Liver (tissue), 9 donors: ENCODE measurements around the gene TRMT44. TPM values are rescaled to one million over a fixed set of nuclear protein-coding genes. Genes with fewer than 3 reads are reported as not detected.

Source experiments
- DNase-seq: peaks from one replicate; pipeline ENCODE4 v3.0.0-alpha.2; 2017; ENCODE audit warnings: low spot score
- H3K27ac ChIP-seq, 2 donors: one replicate each; pipeline ENCODE4 v1.7.0; 2013; ENCODE audit warnings: inconsistent platforms in 2 of 2, low read length in 2 of 2, control low read depth in 1 of 2, low read depth in 1 of 2, mild to moderate bottlenecking in 1 of 2
- H3K27me3 ChIP-seq, 4 donors: one replicate each; pipeline versions ENCODE4 v1.6.1 to v1.7.0; 2013; ENCODE audit warnings: low read length in 3 of 4, inconsistent platforms in 1 of 4, mild to moderate bottlenecking in 1 of 4, moderate library complexity in 1 of 4; ENCODE audit not compliant: control insufficient read depth in 4 of 4, insufficient read depth in 4 of 4
- H3K36me3 ChIP-seq, 4 donors: one replicate each; pipeline versions ENCODE4 v1.6.1 to v1.7.0; 2013; ENCODE audit warnings: low read length in 3 of 4, mild to moderate bottlenecking in 3 of 4, low read depth in 1 of 4, moderate library complexity in 1 of 4; ENCODE audit not compliant: control insufficient read depth in 4 of 4, insufficient read depth in 3 of 4
- H3K4me1 ChIP-seq, 4 donors: one replicate each; pipeline versions ENCODE4 v1.6.1 to v1.7.0; 2013; ENCODE audit warnings: low read length in 3 of 4, mild to moderate bottlenecking in 3 of 4, moderate library complexity in 1 of 4; ENCODE audit not compliant: control insufficient read depth in 4 of 4, insufficient read depth in 4 of 4
- H3K4me3 ChIP-seq, 3 donors: one replicate each; pipeline versions ENCODE4 v1.6.1 to v1.7.0; 2013; ENCODE audit warnings: low read length in 3 of 3, control low read depth in 1 of 3, low read depth in 1 of 3, mild to moderate bottlenecking in 1 of 3
- H3K9ac ChIP-seq, 2 donors: one replicate each; pipeline ENCODE4 v1.7.0; 2013; ENCODE audit warnings: low read length in 2 of 2, mild to moderate bottlenecking in 2 of 2, moderate library complexity in 2 of 2, control low read depth in 1 of 2, low read depth in 1 of 2
- H3K9me3 ChIP-seq, 4 donors: one replicate each; pipeline versions ENCODE4 v1.6.1 to v1.7.0; 2013; ENCODE audit warnings: low read length in 3 of 4; ENCODE audit not compliant: control insufficient read depth in 4 of 4
- ATF3 ChIP-seq: IDR thresholded peaks from 2 replicates; pipeline ENCODE4 v1.6.1; 2016; ENCODE audit warnings: antibody characterized with exemption
- EGR1 ChIP-seq, 2 donors: IDR thresholded peaks; 2 replicates each; pipeline ENCODE4 v1.6.1; 2016 to 2018; ENCODE audit warnings: antibody characterized with exemption in 2 of 2, low read depth in 2 of 2
- FOXA1 ChIP-seq: IDR thresholded peaks from 2 replicates; pipeline ENCODE4 v1.6.1; 2016; ENCODE audit warnings: antibody characterized with exemption
- FOXA2 ChIP-seq: IDR thresholded peaks from 2 replicates; pipeline ENCODE4 v1.6.1; 2016; ENCODE audit warnings: antibody characterized with exemption
- GABPA ChIP-seq, 2 donors: IDR thresholded peaks in 1 of 2; conservative IDR thresholded peaks in 1 of 2; 2 replicates each; pipeline ENCODE4 v1.6.1; 2016; ENCODE audit warnings: antibody characterized with exemption in 2 of 2, mild to moderate bottlenecking in 1 of 2, moderate library complexity in 1 of 2
- HNF4A ChIP-seq, 2 donors: conservative IDR thresholded peaks; 2 replicates each; pipeline ENCODE4 v1.6.1; 2016; ENCODE audit warnings: antibody characterized with exemption in 2 of 2, mild to moderate bottlenecking in 2 of 2
- HNF4G ChIP-seq: IDR thresholded peaks from 2 replicates; pipeline ENCODE4 v1.6.1; 2016; ENCODE audit warnings: antibody characterized with exemption
- JUND ChIP-seq, 2 donors: IDR thresholded peaks; 2 replicates each; pipeline ENCODE4 v1.6.1; 2016; ENCODE audit warnings: antibody characterized with exemption in 2 of 2
- MAX ChIP-seq: IDR thresholded peaks from 2 replicates; pipeline ENCODE4 v1.6.1; 2016; ENCODE audit warnings: antibody characterized with exemption
- NR2F2 ChIP-seq: IDR thresholded peaks from 2 replicates; pipeline ENCODE4 v1.6.1; 2016; ENCODE audit warnings: antibody characterized with exemption
- RAD21 ChIP-seq, 2 donors: IDR thresholded peaks; 2 replicates each; pipeline ENCODE4 v1.6.1; 2016; ENCODE audit warnings: antibody characterized with exemption in 2 of 2, mild to moderate bottlenecking in 2 of 2
- RXRA ChIP-seq, 2 donors: IDR thresholded peaks; 2 replicates each; pipeline ENCODE4 v1.6.1; 2017 to 2018; ENCODE audit warnings: antibody characterized with exemption in 2 of 2, mild to moderate bottlenecking in 1 of 2
- SP1 ChIP-seq: IDR thresholded peaks from 2 replicates; pipeline ENCODE4 v1.6.1; 2018; ENCODE audit warnings: antibody characterized with exemption, mild to moderate bottlenecking
- TAF1 ChIP-seq: conservative IDR thresholded peaks from 2 replicates; pipeline ENCODE4 v1.6.1; 2016; ENCODE audit warnings: antibody characterized with exemption, mild to moderate bottlenecking
- YY1 ChIP-seq: IDR thresholded peaks from 2 replicates; pipeline ENCODE4 v1.6.1; 2016; ENCODE audit warnings: antibody characterized with exemption, mild to moderate bottlenecking
- WGBS: extraction: QIAGEN DNeasy Blood & Tissue Kit; methylation state at CpG from one replicate; pipeline ENCODE4 v1.1.7; 2013; 5-methylcytosine and 5-hydroxymethylcytosine counted together
- polyA plus RNA-seq, 2 donors: library from polyadenylated mRNA; stranded (reverse) in 1 of 2; unstranded in 1 of 2; fragments of 200-250 nt in 1 of 2; fragments of >200 nt in 1 of 2; fragmentation: Nextera tagmentation in 1 of 2; extraction: Ambion mirVana in 1 of 2; gene quantifications; one replicate each; pipeline versions ENCODE4 v1.2.1 to v1.2.3, GENCODE V29; 2013 to 2015
- total RNA-seq, 2 donors: library from RNA; depleted of rRNA; stranded (reverse); fragments of >200 nt; gene quantifications; one replicate each; pipeline ENCODE4 v1.2.3, GENCODE V29; 2014
- TF ChIP-seq, protein P1 (sequence below): IDR thresholded peaks from 2 replicates; pipeline ENCODE4 v1.6.1; 2016; ENCODE audit warnings: antibody characterized with exemption, mild to moderate bottlenecking
- TF ChIP-seq, protein P2 (sequence below): fragments of 150-350 bp; IDR thresholded peaks from 2 replicates; pipeline ENCODE4 v1.5.1; 2017; ENCODE audit warnings: improper control_type of control experiment, low read depth, low read length; ENCODE audit not compliant: missing input control
- TF ChIP-seq, protein P3 (sequence below): IDR thresholded peaks from 2 replicates; pipeline ENCODE4 v1.6.1; 2016; ENCODE audit warnings: antibody characterized with exemption
- donor health status: healthy.
- donor health status: healthy.
- donor health status: healthy.
- donor health status: healthy.
- donor health status: healthy.

TRMT44 gene
- total and polyA plus RNA-seq, 4 donors = 3.0 to 16.0 (median 5.7) TPM

DNA sequence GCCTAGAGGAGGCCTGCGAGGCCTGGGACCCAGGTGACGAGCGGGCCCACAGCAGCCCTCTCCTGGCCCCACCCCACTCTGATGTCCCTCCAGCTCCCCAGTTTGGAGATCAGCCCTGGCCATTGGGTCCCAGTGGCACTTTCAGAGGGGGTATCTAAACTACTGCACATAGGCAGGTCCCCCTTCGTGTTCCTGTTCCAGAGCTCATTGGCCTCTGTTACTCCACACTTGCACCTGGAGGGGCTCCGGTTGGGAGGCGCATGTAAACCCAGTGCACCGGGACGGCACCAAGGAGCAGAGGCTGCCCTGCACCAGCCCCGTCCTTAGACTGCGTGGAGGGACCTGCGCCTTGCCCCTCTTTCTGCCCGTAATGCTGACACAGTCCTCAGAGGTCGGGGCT, 34.3 kb downstream of the TRMT44 start:
- DNase-seq = no peak
- TF ChIP-seq JUND (IDR thresholded peaks at IDR 0.05) = no peak
- TF ChIP-seq EGR1 (IDR thresholded peaks at IDR 0.05; ENCODE audit: low read depth in 2 of 2) = no peak
- TF ChIP-seq, protein P1, sequence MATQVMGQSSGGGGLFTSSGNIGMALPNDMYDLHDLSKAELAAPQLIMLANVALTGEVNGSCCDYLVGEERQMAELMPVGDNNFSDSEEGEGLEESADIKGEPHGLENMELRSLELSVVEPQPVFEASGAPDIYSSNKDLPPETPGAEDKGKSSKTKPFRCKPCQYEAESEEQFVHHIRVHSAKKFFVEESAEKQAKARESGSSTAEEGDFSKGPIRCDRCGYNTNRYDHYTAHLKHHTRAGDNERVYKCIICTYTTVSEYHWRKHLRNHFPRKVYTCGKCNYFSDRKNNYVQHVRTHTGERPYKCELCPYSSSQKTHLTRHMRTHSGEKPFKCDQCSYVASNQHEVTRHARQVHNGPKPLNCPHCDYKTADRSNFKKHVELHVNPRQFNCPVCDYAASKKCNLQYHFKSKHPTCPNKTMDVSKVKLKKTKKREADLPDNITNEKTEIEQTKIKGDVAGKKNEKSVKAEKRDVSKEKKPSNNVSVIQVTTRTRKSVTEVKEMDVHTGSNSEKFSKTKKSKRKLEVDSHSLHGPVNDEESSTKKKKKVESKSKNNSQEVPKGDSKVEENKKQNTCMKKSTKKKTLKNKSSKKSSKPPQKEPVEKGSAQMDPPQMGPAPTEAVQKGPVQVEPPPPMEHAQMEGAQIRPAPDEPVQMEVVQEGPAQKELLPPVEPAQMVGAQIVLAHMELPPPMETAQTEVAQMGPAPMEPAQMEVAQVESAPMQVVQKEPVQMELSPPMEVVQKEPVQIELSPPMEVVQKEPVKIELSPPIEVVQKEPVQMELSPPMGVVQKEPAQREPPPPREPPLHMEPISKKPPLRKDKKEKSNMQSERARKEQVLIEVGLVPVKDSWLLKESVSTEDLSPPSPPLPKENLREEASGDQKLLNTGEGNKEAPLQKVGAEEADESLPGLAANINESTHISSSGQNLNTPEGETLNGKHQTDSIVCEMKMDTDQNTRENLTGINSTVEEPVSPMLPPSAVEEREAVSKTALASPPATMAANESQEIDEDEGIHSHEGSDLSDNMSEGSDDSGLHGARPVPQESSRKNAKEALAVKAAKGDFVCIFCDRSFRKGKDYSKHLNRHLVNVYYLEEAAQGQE = no peak
- TF ChIP-seq, protein P2, sequence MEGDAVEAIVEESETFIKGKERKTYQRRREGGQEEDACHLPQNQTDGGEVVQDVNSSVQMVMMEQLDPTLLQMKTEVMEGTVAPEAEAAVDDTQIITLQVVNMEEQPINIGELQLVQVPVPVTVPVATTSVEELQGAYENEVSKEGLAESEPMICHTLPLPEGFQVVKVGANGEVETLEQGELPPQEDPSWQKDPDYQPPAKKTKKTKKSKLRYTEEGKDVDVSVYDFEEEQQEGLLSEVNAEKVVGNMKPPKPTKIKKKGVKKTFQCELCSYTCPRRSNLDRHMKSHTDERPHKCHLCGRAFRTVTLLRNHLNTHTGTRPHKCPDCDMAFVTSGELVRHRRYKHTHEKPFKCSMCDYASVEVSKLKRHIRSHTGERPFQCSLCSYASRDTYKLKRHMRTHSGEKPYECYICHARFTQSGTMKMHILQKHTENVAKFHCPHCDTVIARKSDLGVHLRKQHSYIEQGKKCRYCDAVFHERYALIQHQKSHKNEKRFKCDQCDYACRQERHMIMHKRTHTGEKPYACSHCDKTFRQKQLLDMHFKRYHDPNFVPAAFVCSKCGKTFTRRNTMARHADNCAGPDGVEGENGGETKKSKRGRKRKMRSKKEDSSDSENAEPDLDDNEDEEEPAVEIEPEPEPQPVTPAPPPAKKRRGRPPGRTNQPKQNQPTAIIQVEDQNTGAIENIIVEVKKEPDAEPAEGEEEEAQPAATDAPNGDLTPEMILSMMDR = no peak
- TF ChIP-seq YY1 = no peak
- TF ChIP-seq ATF3 = no peak
- TF ChIP-seq SP1 = no peak
- TF ChIP-seq HNF4A (conservative IDR thresholded peaks at IDR 0.05) = no peak
- no peak for TF ChIP-seq RXRA (IDR thresholded peaks at IDR 0.05)
- TF ChIP-seq GABPA (IDR thresholded peaks at IDR 0.05 in 1 of 2, conservative IDR thresholded peaks at IDR 0.05 in 1 of 2) = no peak
- TF ChIP-seq RAD21 (IDR thresholded peaks at IDR 0.05) = no peak
- TF ChIP-seq FOXA1 = no peak
- no peak for TF ChIP-seq FOXA2
- TF ChIP-seq HNF4G = no peak
- TF ChIP-seq NR2F2 = no peak
- no peak for TF ChIP-seq MAX
- TF ChIP-seq, protein P3, sequence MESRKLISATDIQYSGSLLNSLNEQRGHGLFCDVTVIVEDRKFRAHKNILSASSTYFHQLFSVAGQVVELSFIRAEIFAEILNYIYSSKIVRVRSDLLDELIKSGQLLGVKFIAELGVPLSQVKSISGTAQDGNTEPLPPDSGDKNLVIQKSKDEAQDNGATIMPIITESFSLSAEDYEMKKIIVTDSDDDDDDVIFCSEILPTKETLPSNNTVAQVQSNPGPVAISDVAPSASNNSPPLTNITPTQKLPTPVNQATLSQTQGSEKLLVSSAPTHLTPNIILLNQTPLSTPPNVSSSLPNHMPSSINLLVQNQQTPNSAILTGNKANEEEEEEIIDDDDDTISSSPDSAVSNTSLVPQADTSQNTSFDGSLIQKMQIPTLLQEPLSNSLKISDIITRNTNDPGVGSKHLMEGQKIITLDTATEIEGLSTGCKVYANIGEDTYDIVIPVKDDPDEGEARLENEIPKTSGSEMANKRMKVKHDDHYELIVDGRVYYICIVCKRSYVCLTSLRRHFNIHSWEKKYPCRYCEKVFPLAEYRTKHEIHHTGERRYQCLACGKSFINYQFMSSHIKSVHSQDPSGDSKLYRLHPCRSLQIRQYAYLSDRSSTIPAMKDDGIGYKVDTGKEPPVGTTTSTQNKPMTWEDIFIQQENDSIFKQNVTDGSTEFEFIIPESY = no peak
- TF ChIP-seq TAF1 = no peak
- Histone ChIP-seq H3K4me3 (no peak overlapping the region), H3K9ac (no peak overlapping the region), H3K36me3 (peaks cover 0 to 21% (median 6%) of the 10 kb centered on the region in 4 donors), H3K27ac (no peak overlapping the region), H3K27me3 (no peaks in the 10 kb centered on the region), H3K9me3 (no peaks in the 10 kb centered on the region), H3K4me1 (no peaks in the 10 kb centered on the region)
- 98% methylated on average over 13 of the region's 13 CpGs for WGBS
